D721Med (cell line): ENCODE measurements around the gene C16orf82.

Experiments used
- DNase-seq: peaks from one replicate; pipeline ENCODE4 v3.0.0; 2011; ENCODE audit warnings: low spot score; ENCODE audit not compliant: insufficient read length
- FAIRE-seq: peaks from 2 replicates; lab custom pipeline; 2011; peaks lifted over from hg19 to GRCh38; lab: Jason Lieb, UNC
- TF ChIP-seq, protein P1 (sequence below): IDR thresholded peaks from 2 replicates; pipeline ENCODE4 v1.5.1; 2012; ENCODE audit warnings: mild to moderate bottlenecking, control low read depth; ENCODE audit not compliant: insufficient read depth; ENCODE audit errors: missing control alignments

Gene C16orf82

DNA sequence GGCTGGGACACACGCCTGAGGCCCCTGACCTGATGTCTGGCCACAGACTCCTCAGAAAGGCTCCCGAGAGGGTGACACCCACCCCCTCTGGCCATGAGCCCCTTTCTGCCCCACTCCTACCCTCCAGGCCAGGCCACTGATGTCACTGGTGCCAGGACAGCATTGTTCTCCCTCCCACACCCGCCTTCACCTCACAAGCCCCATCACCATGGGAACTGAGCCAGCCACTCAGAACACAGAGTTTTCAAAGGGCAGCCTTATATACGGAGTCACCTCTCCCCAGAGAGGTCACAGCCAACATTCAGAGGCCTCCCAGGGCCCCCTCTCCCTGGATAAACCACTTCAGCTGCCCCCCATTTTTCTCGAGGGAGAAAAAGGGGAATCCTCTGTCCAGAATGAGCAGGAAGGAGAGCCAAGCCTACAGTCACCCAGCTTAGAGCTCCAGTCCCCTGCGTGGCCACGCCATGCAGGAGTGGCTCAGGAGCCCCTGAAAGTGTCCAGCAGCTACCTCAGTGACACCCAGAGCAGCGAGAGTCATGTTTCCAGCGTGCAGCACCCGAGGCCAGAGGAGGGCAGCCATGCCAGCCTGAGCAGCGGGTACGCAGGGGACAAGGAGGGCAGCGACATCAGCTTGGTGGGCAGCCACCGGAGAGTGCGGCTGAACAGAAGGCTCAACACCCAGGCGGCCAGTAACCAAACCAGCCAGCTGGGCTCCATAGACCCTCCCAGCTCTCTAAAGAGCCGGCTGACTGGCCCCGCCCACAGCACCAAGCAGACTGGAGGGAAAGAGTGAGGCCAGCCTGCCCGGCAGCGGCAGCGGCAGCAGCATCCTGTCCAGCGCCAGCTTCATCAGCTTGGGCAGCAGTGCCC is at the start of gene C16orf82:
Gene C16orf82, plus strand, starts transcription at position 260 of the 870 bp plus-strand sequence.
- TF ChIP-seq, protein P1, sequence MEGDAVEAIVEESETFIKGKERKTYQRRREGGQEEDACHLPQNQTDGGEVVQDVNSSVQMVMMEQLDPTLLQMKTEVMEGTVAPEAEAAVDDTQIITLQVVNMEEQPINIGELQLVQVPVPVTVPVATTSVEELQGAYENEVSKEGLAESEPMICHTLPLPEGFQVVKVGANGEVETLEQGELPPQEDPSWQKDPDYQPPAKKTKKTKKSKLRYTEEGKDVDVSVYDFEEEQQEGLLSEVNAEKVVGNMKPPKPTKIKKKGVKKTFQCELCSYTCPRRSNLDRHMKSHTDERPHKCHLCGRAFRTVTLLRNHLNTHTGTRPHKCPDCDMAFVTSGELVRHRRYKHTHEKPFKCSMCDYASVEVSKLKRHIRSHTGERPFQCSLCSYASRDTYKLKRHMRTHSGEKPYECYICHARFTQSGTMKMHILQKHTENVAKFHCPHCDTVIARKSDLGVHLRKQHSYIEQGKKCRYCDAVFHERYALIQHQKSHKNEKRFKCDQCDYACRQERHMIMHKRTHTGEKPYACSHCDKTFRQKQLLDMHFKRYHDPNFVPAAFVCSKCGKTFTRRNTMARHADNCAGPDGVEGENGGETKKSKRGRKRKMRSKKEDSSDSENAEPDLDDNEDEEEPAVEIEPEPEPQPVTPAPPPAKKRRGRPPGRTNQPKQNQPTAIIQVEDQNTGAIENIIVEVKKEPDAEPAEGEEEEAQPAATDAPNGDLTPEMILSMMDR, result no peak
- FAIRE-seq (no peak), DNase-seq (no peak)

DNA sequence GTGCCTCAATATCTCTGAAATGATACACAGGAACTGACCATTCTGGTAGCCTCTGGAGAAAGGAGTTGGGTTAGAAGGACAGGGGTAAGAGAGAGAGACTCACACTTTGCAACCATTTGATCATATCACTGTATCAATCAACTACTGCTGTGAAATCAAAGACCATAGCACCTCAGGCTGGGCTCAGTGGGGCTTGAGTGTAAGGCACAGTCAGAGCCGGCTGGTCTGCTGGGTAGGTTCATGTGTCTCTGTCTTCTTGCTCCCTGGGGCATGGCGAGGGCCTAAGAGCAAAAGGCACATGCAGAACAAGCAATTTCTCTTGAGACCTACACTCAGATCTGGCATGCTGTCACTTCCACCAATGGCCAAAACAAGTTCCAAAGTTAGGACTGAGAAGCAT is 46.7 kb upstream of the C16orf82 start:
- no peak for DNase-seq
- no peak for FAIRE-seq
- TF ChIP-seq, protein P1, result no peak

GRCh38 chr16:27024010-27024409 is 42.7 kb upstream of the C16orf82 start:
- TF ChIP-seq, protein P1, result no peak
- no peak for FAIRE-seq
- DNase-seq, result no peak

DNA sequence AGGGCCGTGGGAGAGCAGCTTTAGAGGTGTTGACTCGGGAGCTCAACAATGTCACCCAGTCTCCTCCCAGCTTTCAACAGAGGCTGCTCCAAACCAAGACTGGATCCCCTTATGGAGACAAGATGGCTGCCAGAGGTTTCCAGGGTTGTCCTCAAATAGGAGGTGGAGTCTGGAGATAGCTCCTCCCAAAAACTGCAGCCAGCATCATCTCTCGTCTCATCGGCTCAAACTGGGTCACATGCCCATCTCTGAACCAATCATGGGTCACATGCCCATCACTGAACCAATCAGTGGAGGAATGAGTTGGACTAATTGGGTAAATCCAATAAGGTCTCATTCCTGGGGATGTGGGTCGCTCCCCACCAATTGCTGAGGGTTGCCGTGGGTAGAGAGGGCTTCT is 41.1 kb upstream of the C16orf82 start:
- TF ChIP-seq, protein P1, result no peak
- FAIRE-seq (no peak), DNase-seq (no peak)

DNA sequence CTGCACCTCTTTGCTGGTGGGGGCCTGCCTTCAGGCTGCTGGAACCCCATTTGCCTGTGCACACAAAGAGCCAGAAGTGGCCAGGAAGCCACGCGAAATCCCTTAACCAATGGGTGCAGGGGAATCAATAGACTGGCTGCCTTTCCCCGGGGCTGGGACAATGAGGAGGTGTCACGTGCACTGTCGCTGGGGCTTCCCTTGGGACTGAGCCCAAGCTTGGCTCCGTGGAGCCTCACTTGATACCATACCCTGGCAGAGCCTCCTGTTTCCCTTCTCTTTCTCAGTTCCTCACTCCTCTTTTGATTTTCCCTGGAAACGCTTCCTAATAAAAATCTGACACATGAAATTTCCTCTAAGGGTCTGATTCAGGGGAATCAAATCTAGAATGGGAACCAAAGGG is 38.8 kb upstream of the C16orf82 start:
- no peak for FAIRE-seq
- TF ChIP-seq, protein P1, result no peak
- no peak for DNase-seq

- TF ChIP-seq, protein P1, result no peak
- no peak for FAIRE-seq
These were observed 38.1 kb upstream of the C16orf82 start for GRCh38 chr16:27028591-27029110.

GRCh38 chr16:27029525-27029924 is 37.2 kb upstream of the C16orf82 start:
- no peak for DNase-seq
- FAIRE-seq, result no peak
- TF ChIP-seq, protein P1, result no peak

More at GRCh38 chr16:27028591-27029110, 38.1 kb upstream of the C16orf82 start:
- DNase-seq, result no peak
